Anterior cingulate cortex (tissue), 58 donors: ENCODE measurements around the gene EGFR.
A peak's percentile ranks its signal among the peaks of the same experiment; 100 is the strongest.
"Not testable (repeated sequence)": the region's sequence is repeated elsewhere in the genome, so short reads cannot be mapped to it uniquely, and the experiment has no call there.

ENCODE experiments used
- DNase-seq, 58 donors: peaks; one replicate each; lab custom pipeline; 2025; lab: John Stamatoyannopoulos, UW

Gene EGFR

DNA sequence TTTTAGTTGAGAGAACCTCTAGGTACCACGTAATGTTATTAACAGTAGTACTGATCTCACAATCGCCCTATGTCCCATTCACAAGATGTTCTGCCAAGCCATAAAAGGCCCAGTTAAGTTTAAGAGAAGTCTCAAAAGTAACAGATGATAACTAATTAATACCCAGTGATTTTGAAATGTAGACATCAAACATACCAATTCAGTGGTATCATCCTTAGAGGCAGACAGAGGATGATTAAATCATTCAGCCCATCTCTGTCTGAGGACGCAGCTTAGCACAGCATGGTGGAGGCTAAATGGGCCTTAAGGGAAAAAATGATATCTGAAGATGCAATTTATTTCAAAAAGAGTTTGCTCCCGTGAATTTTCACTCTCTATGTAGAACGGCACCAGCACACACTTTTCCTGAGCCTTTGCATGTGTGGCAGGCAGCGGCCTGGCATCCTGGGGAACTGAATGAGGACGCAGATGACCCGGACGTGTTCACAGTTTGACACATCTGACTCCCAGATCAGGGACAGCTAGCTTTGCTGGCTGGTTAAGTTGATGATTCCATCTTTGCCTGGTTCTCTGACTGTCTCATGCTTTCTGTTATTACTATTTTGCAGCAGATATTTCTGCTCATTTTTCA is 13.4 kb downstream of the EGFR start:
- no peak for DNase-seq

DNA sequence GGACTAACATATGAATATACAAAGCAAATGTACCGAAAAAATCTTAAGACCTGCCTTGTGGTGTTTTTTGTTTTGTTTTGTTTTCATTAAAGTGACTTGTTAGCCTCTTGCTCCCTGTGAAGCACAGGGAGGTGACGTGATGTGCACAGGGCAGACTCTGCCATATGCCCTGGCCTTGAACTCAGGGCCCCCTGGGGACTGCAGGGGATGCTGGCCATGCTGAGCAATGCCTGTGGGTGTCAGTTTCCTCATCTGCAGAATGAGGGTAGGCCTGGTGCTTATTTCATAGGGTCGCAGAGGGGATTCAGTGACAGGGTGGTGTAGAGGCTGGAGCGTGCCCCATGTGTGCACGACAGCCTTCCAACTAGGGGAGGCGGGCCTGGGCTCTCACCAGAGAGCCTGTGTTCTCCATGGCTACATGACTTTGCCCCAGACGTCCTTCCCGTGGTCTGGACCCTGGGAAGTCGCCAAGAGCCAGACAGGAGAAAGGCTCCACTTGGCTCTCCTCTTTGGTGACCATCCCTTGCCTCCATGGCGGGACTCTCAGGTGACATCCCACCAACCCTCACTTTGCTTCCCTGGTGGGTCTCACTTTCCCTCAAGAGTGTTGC is 14.5 kb downstream of the EGFR start:
- DNase-seq, result no peak

DNA sequence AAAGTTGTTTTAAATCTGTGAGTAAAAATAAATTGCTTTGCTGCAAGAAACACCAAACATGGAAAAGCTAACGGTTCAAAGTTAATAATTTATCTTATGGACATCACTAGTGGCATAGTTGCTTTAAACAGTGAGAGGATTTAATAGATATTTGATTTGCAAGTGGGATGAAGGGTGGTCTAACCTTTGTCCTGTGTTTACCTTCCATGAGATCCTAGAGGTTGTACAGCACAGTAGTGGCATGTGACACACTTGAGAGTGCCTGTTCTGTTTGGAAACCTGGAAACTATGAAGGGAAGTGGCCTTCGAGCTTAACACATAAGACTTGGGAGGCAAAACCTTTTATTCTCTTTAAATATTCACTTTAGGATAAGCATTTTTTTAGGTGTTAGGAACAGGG is 16.0 kb downstream of the EGFR start:
- DNase-seq, result no peak

DNA sequence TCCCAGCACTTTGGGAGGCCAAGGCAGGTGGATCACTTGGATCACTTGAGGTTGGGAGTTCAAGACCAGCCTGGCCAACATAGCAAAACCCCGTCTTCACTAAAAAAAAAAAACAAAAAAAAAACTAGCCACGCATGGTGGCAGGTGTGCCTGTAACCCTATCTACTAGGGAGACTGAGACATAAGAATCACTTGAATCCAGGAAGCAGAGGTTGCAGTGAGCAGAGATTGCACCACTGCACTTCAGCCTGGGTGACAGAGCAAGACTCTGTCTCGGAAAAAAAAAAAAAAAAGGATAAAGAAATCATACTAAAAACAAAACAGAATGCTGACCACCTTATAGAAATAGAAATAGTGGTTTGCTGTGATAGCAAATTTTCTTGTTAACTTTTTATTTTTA is 16.6 kb downstream of the EGFR start:
- DNase-seq, result not testable (repeated sequence)

DNA sequence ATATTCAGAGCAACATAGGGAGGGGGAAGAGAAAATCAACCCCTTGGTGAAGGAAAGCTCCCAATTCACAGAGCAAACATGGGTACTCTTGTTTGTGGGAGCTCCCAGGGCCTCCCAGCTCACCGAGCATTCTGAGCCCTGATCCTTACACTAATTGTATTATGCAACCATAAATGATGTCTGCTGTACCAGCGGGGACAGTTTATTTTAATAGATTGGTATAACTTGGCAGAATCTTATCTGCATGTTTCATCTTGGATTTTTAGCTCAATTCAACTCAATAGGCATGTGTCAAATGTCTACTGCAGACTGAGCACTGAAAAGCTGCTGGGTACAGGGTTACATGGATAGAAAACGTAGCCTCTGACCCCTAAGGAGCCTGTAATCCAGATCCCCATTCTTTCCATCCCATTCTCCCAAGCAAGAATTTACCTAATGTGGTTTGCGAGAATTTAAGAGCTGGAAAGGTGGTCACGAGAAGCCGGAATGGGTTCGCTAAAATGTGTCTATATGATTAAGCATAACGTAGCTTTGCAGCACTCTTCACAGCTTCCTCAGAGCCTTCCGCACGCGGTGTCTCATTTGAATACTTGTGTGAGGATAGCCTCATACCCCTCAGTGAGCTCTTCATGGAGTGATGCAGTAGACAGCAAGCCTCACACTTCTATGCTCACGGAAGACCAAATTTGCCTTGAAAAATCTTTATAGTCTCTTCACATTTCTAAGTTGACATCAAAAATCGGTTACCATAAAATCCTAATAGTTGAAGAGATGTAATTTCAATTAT is 18.3 kb downstream of the EGFR start:
- no peak for DNase-seq

DNA sequence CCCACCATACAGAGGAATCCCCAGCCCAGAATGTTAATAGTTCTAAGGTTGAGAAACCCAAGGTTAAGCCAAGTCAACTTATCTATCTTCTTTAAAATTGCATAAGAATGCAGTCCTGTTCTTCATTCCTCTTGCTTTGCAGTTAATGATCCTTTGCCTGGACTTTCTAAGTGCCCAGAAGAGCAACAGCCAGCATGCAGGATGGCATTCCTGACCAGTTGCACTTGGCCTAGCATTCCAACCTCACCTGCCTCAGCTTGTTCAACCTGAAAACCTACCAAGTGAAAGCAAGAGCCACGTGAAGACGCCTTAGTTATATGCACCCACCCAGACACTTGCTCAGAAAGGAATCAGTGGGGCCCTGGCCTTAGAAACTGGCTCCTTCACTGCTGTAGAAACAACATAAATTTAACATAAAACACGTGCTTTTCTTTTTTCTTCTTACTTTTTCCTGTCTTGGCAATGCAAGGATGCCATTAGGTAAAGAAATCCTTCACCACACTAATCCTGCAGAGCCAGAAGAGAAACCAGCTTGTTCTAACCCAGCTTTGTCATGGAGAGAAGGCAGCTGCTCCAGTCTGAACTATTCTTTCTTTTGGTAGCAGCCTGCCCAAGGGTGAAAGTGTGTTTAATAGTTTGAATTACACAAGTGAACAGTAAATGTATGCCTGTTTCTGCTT is 25.0 kb downstream of the EGFR start:
- DNase-seq, result no peak

DNA sequence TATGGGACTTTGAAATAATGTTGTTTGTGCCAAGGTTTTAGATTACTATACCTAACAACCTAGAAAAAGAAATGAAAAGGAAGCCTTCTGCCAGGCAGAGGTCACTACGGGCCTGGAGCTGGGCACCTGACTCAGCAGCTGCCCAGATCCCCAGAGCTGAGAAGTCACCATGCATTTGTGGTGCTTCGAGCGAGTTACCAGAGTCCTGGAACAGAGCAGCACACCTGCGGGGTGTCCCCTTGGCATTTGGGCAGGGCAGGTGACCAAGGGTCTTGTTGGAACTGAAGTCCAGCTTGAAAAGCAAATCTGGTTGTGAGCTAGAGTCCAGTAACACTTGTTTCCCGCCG is 25.5 kb downstream of the EGFR start:
- DNase-seq, result no peak

DNA sequence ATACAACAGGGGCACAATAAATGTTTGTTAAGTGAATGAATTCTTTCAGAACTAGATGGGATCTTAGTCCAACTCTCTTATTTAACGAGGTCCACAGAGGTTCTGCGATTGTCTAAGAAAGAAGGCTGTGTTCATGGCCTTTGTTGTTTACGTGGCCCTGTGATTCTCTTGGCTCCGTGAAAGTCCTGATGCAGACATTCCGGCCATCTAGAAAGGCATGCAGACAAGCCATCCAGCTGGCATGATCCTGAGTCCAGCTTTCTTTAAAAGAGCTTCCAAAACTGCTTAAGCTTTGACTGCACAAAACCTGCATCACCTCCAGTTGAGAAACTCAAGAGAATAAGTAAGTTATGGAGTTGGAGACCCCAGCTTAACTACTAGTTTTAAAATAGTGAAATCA is 26.0 kb downstream of the EGFR start:
- no peak for DNase-seq

DNA sequence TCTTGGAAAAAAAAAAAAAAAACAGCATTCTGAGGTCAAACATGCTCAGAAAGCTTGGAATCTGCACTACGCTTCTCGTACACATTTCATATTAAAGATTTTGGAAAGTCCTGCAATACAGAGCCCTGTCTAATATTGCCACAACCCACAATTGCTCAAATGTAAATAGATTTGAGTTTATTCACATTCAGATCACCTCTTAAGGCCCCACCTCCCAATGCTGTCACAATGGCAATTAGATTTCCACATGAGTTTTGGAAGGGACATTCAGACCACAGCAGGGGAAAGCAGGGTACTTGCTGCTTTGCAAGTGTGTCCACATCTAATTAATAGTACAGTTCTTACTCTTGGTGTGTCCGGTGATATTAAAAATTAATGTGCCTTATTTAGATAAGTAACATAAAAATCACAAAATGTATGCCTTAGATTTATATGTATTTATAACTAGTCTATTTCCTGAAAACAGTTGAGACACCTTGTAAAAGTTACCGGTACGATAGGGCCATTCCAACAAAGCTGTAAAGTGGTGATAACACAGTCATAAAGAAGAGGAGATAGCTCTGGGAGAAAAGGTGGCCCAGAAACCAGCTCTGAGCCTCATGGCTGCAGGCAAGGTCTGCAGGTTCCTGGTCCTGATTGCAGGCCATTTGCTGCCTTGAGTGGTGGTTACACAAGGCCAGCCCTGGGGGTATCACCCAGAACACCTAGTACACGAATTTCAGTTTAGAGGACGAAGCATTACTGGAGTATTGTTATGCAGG is 27.9 kb downstream of the EGFR start:
- no peak for DNase-seq

DNA sequence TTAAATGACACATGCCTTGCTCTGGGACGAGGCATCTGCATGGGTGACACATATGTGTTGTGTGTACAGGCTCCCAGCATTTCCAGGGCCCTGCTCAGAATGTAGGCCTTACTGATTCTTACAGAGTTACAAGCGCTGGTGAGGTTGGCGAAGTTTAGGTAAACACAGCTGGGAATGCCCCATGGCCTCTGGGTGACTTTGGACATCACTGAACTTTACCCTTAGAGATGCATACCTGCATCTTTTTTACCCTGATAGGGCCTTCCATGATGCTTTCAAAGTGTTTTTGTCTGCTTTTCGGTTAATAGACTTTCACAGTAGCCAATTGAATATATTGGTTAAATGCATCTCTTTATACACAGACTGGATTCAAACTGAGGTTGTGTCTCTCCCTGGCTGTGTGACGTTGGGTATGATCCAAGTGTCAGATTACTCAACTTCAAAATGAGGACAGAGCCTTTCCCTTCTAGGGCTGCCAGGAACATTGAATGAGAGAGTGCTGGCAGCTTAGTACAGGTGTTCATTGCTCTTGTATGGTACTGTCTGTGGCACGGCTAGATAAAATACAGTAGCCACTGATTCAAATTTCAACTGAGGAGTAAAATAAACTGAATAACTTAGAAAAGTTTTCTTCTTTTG is 29.5 kb downstream of the EGFR start:
- DNase-seq, result peak in 1 of 58 donors; percentile 5

DNA sequence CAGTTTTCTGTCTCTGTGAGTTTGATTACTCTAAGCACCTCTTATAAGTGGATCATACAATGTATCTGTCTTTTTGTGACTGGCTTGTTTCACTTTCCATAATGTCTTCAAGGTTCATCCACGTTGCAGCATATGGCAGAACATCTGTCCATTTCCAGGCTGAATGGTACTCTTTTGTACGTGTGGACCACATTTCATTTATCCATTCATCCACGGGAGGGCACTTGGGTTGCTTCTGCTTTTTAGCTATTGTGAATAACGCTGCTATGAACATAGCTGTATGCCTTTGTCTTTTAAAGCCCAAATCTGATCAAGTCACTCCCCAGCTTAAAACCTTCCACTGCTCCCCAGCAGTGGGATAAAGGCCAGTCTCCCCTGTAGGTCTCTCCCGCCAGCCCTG is 31.5 kb downstream of the EGFR start:
- peak in 4 of 58 donors; percentile 8 to 39 (median 20) for DNase-seq

DNA sequence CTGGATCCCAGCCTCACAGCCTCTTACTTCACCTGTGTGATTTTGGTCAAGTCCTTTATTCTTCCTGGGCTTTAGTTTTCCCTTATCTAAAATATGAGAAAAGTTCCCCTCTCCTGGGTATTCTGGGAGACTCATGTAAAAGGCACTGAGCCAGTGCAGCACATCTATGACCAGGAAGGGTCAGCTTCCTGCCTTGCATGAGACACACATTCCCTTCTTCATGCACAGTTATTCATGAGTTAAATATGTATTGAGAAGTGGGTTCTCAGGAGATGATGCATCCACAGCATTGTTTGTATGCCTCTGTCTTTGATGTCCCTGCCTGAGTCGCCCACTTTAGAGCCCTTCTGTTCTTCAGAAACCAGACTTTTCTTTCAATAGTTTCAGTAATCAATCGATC is 33.3 kb downstream of the EGFR start:
- DNase-seq, result no peak

DNA sequence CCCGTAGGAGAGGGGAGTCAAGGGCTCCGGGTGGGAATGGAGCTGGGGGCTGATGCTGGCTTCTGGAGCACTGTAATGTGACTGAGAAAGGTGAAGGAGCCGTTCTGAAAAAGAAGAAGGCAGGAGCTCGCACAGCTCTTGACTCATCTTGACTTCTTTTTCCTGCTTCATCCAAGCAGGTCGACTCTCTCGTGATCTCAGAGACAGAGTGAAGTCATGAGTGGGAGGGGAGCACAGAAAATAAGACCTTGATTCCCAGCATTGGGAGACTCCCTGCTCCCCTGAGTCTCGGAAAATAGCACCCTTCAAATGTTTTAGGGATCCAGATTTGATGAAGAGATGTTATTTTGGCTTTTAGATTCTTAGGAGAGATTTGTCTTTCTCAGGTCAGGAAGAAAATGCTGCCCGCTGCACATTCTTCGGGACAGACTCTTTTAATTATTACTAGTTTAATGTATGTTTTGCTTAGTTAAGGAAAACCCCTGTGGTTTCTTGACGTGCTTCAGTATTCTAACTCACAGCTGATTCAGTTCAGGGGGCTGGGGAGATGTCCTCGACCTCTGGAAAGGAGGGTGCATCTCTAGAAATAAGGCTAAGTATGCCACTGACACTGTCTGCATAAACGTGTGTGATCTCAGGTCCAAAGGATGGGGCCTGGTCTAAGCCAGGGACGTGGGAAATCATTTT is 34.1 kb downstream of the EGFR start:
- DNase-seq, result no peak

DNA sequence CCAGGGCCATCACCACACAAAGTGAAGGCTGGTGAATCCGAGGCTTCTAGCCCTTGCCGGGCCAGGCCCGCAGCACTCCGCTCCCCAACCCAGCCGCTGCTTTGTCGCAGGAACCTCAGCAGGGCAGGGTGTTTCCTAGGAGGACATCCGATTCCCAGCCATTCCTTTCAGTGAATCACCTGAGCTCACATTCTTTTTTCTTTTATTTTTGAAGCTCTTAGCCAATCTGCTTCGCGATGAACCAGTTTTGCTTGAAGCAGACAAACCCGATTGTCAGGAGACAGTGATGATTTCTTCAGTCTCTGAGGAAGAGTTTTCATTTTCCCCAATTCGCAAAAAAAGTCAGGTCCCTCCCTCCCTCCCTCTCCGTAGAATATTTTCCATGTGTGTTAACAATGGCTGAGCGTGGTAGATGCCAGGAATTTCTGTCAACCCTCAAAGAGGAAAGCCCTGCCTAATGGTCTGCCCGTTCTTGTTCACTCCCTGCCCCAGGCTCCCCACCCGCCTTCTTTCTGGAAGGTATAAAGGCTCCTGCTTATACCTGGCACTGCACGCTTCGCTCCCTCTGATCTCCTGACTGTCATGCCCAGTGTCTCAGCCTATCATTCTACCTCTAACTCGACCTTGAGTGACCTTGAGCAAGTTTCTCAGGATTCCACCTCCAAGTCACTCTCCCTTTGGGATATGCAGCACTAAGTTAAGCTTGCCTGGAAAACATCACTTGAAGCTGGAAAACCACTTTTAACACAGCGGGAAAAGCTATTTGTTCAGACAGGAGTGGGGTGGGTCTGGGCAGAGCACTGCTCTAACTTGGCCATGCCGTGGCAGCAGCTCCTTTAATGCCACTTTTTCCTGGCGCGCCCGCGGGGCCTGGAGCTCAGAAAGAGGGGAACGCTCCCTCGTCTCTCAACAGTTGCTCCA is 35.1 kb downstream of the EGFR start:
- DNase-seq, result peak in 8 of 58 donors; percentile 7 to 45 (median 12)

DNA sequence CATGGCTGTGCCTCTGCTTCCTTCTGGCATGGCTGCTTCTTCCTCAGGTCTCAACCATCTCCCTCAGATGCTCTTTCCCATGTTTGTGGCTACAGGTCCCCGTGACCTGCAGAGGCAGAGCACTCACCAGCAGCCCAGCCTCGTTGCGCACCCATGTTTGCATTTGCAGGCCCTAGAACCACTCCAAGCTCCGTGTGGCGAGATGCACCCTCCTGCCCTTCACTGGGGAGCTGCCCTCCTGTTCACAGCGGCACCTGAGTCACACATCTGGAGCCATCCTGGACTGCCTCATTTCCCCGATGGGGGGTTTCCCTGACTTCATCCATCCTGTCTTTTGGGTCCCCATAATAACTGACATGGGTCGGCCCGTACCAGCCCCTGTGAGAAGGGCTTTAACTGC is 35.9 kb downstream of the EGFR start:
- DNase-seq, result no peak

DNA sequence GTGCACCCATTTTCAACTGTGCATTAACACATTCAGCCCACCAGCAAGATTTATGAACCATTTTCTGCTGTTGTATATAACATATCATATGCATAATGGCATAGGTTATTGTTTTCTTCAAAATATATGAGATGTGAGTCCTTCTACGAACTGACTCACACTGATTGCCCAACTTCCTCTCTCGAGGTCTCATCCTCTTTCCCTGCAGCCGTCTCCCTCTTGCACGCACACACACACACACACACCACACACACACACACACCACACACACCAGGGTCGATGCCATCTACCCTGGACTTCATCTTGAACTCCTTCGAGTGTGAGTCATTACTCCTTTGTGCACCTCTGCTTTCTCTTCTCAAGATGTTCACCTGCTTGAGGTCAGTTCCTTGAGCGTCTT is 36.7 kb downstream of the EGFR start:
- DNase-seq, result no peak

DNA sequence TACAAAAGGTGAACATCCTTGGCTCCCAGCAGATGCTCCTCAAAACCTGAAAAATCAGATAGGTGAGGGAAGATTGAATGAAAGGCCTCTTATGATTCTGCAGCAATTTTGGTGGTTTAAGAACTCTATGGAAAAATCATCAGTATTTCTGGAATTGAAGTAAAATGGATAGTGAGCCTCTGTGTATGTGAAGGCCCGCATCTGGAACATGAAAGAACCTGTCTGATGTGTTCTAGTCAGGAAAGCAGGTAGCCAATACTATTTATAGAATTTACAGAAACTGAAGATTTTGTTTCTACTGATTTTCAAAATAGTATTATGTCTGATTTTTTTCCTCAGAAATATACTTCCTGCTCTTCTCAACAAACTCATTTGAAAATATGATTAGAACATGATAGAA is 37.3 kb downstream of the EGFR start:
- no peak for DNase-seq
